Trophoblast cell (in vitro differentiated cells and primary cell): ENCODE data around the gene CLDN15.
"Not testable (repeated sequence)": the region's sequence is repeated elsewhere in the genome, so short reads cannot be mapped to it uniquely, and the experiment has no call there.

Source experiments
- DNase-seq, 2 donors: peaks; one replicate each; pipeline ENCODE4 v3.0.0-alpha.2; 2016
- H2AFZ ChIP-seq: 2 replicates; pipeline ENCODE4 v1.6.1; 2013; ENCODE audit warnings: low read length, moderate library complexity, mild to moderate bottlenecking; ENCODE audit not compliant: insufficient read depth, poor library complexity
- H2AK5ac ChIP-seq: 2 replicates; pipeline ENCODE4 v1.6.1; 2013; ENCODE audit warnings: mild to moderate bottlenecking, low read length
- H2BK120ac ChIP-seq: 2 replicates; pipeline ENCODE4 v1.6.1; 2013; ENCODE audit warnings: low read length, mild to moderate bottlenecking, moderate library complexity; ENCODE audit not compliant: insufficient read depth, poor library complexity
- H2BK12ac ChIP-seq: 2 replicates; pipeline ENCODE4 v1.6.1; 2013; ENCODE audit warnings: mild to moderate bottlenecking, low read length, moderate library complexity
- H2BK5ac ChIP-seq: 2 replicates; pipeline ENCODE4 v1.6.1; 2013; ENCODE audit warnings: low read length, low read depth, moderate library complexity, mild to moderate bottlenecking; ENCODE audit not compliant: poor library complexity
- H3K14ac ChIP-seq: 2 replicates; pipeline ENCODE4 v1.6.1; 2013; ENCODE audit warnings: mild to moderate bottlenecking, low read length
- H3K18ac ChIP-seq: 2 replicates; pipeline ENCODE4 v1.6.1; 2013; ENCODE audit warnings: mild to moderate bottlenecking, low read length
- H3K23ac ChIP-seq: 2 replicates; pipeline ENCODE4 v1.6.1; 2013; ENCODE audit warnings: low read length
- H3K27ac ChIP-seq: 2 replicates; pipeline ENCODE4 v1.5.1; 2013; ENCODE audit warnings: low read depth, mild to moderate bottlenecking, inconsistent platforms, low read length, moderate library complexity
- H3K27me3 ChIP-seq: 2 replicates; pipeline ENCODE4 v1.6.1; 2013; ENCODE audit warnings: inconsistent platforms, mild to moderate bottlenecking, low read length, moderate library complexity; ENCODE audit not compliant: insufficient read depth
- H3K36me3 ChIP-seq, 2 experiments: 1 replicate in 1 of 2; 2 replicates in 1 of 2; pipeline ENCODE4 v1.6.1; 2013; ENCODE audit warnings: low read length in 2 of 2, mild to moderate bottlenecking in 2 of 2, moderate library complexity in 1 of 2; ENCODE audit not compliant: insufficient read depth in 2 of 2, control insufficient read depth in 1 of 2
- H3K4ac ChIP-seq: 2 replicates; pipeline ENCODE4 v1.6.1; 2013; ENCODE audit warnings: low read depth, mild to moderate bottlenecking, low read length, moderate library complexity
- H3K4me1 ChIP-seq, 2 experiments: 1 replicate in 1 of 2; 2 replicates in 1 of 2; pipeline ENCODE4 v1.6.1; 2013; ENCODE audit warnings: low read length in 2 of 2, mild to moderate bottlenecking in 2 of 2, moderate library complexity in 1 of 2; ENCODE audit not compliant: insufficient read depth in 2 of 2, control insufficient read depth in 1 of 2
- H3K4me2 ChIP-seq: 2 replicates; pipeline ENCODE4 v1.6.1; 2013; ENCODE audit warnings: inconsistent platforms, mild to moderate bottlenecking, low read length, moderate library complexity
- H3K4me3 ChIP-seq: 2 replicates; pipeline ENCODE4 v1.5.1; 2013; ENCODE audit warnings: mild to moderate bottlenecking, low read depth, low read length, inconsistent platforms
- H3K79me1 ChIP-seq: one replicate; pipeline ENCODE4 v1.6.1; 2013; ENCODE audit warnings: low read length
- H3K79me2 ChIP-seq: 2 replicates; pipeline ENCODE4 v1.6.1; 2013; ENCODE audit warnings: low read length, mild to moderate bottlenecking; ENCODE audit not compliant: control insufficient read depth, insufficient read depth, poor library complexity
- H3K9ac ChIP-seq: 2 replicates; pipeline ENCODE4 v1.6.1; 2013; ENCODE audit warnings: mild to moderate bottlenecking, low read length
- H3K9me3 ChIP-seq: 2 replicates; pipeline ENCODE4 v1.6.1; 2013; ENCODE audit warnings: low read depth, mild to moderate bottlenecking, control low read depth, inconsistent platforms, low read length; ENCODE audit not compliant: insufficient read depth
- H4K12ac ChIP-seq: 2 replicates; pipeline ENCODE4 v1.6.1; 2013; ENCODE audit warnings: low read depth, mild to moderate bottlenecking, low read length, moderate library complexity
- H4K8ac ChIP-seq: 2 replicates; pipeline ENCODE4 v1.6.1; 2013; ENCODE audit warnings: low read depth, mild to moderate bottlenecking, low read length, moderate library complexity
- H4K91ac ChIP-seq: one replicate; pipeline ENCODE4 v1.6.1; 2013; ENCODE audit warnings: low read depth, mild to moderate bottlenecking, low read length, moderate library complexity
- WGBS: extraction: QIAGEN DNeasy Blood & Tissue Kit; methylation state at CpG from one replicate; pipeline ENCODE4 v1.1.7; 2013; ENCODE audit warnings: missing lambda C conversion rate; ENCODE audit not compliant: insufficient read length, insufficient coverage; ENCODE audit errors: extremely low coverage; 5-methylcytosine and 5-hydroxymethylcytosine counted together

The CLDN15 gene

DNA sequence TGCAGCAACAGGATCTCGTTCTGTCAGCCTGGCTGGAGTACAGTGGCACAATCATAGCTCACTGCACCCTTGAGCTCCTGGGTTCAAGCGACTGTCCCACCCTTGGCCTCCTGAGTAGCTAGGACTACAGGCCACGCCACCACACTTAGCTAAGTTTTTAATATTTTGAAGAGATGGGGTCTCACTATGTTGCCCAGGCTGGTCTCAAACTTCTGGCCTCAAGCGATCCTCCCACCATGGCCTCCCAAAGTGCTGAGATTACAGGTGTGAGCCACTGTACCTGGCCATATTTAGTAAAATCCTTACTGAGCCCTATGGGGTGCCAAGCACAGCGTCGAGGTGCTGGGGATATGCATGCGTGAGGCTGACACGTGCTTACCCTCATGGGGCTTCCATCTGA, 43.3 kb upstream of the CLDN15 start:
- H3K9ac ChIP-seq, H4K12ac ChIP-seq, DNase-seq, H3K4me2 ChIP-seq, H4K91ac ChIP-seq, H3K4ac ChIP-seq, H2AK5ac ChIP-seq, H3K4me1 ChIP-seq, H2BK12ac ChIP-seq, H3K79me1 ChIP-seq, H3K79me2 ChIP-seq, H3K27ac ChIP-seq, H2BK5ac ChIP-seq, H3K9me3 ChIP-seq, H3K23ac ChIP-seq, H4K8ac ChIP-seq, H2AFZ ChIP-seq, H2BK120ac ChIP-seq, H3K14ac ChIP-seq, H3K18ac ChIP-seq, H3K4me3 ChIP-seq, H3K36me3 ChIP-seq, H3K27me3 ChIP-seq: not testable (repeated sequence)
- no CpG with 5 or more reads among the region's 8 CpGs for WGBS

DNA sequence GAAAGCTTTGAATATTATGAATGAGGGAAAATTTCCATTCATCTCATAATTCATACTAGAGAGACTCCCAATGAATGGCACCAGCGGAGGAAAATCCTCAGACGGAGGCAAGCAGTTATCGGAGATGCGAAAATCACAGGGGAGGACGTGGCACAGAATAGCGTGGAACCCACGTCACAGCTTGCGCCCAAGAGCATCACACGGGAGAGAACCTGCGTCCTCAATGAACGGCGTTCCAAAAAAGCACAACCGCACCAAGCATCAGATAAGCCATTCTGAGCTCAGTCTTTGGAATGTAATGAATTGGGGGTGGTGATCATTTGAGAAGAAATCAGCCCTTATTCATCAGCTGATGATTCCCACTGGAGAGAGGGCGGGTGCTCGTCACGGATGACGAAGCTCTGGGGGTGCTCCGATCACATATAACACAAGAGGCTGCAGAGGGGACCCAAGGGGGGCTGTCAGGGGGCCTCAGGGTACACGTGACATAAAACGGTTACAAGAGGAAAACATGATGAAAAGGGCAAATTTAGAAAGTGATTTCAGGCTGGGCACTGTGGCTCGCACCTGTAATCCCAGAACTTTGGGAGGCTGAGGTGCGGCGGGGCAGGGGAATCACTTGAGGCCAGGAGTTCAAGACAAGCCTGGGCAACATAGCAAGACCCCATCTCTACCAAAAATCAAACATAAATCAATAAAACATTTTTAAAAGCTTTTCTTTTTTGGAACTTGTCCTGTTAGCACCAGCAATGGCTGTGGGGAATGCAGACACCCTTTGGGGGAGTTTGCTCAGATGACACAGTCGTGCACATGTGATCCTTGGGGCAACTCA, 41.1 kb upstream of the CLDN15 start:
- Histone ChIP-seq H3K18ac (no peak overlapping the region), H3K27me3 (no peaks in the 10 kb centered on the region), H2AFZ (no peak overlapping the region), H4K8ac (no peak overlapping the region), H2AK5ac (no peak overlapping the region), H3K4me1 (peaks cover 4 to 6% of the 10 kb centered on the region in 2 experiments), H3K9me3 (no peaks in the 10 kb centered on the region), H3K9ac (no peak overlapping the region), H3K27ac (no peak overlapping the region), H3K14ac (no peak overlapping the region), H3K79me2 (no peaks in the 10 kb centered on the region), H4K91ac (no peak overlapping the region), H3K23ac (no peak overlapping the region), H2BK5ac (no peak overlapping the region), H4K12ac (no peak overlapping the region), H3K4me3 (no peak overlapping the region), H3K36me3 (no peaks in the 10 kb centered on the region), H2BK12ac (no peak overlapping the region), H3K4ac (no peak overlapping the region), H2BK120ac (no peak overlapping the region), H3K4me2 (no peak overlapping the region), H3K79me1 (no peaks in the 10 kb centered on the region)
- no peak for DNase-seq
- WGBS = no CpG with 5 or more reads among the region's 24 CpGs

DNA sequence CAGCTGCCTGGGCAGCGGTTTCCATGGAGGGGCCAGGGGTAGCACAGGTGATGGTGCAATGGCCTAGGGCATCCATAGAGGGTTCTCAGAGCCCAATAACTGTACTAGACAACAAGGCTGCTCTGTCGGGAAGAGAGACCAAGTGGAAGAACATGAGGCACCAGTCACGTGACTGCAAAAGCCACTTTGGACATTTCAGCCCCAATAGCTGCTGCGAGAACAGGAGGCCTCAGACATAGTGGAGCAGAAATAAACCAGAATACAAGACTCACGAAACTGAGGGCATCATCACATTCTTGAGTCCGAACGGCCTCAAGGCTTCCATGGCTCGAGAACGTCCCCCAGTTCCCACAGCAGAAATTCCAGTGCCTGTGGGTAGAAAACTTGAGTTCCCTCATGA, 39.6 kb upstream of the CLDN15 start:
- H3K9me3 ChIP-seq = no peaks in the 10 kb centered on the region
- no peak overlapping the region for H3K9ac ChIP-seq
- H4K12ac ChIP-seq = no peak overlapping the region
- no peaks in the 10 kb centered on the region for H3K79me1 ChIP-seq
- H3K4me1 ChIP-seq = peaks cover 4 to 6% of the 10 kb centered on the region in 2 experiments
- H3K14ac ChIP-seq = no peak overlapping the region
- no peaks in the 10 kb centered on the region for H3K27me3 ChIP-seq
- H3K4ac ChIP-seq = no peak overlapping the region
- H3K18ac ChIP-seq = no peak overlapping the region
- H3K4me2 ChIP-seq = no peak overlapping the region
- no peak overlapping the region for H3K23ac ChIP-seq
- no peak overlapping the region for H3K4me3 ChIP-seq
- no peak overlapping the region for H2BK5ac ChIP-seq
- no peak overlapping the region for H2BK12ac ChIP-seq
- H3K27ac ChIP-seq = no peak overlapping the region
- no peak overlapping the region for H2AFZ ChIP-seq
- DNase-seq = no peak
- H4K8ac ChIP-seq = no peak overlapping the region
- H3K79me2 ChIP-seq = no peaks in the 10 kb centered on the region
- no peak overlapping the region for H2BK120ac ChIP-seq
- no peak overlapping the region for H2AK5ac ChIP-seq
- no peaks in the 10 kb centered on the region for H3K36me3 ChIP-seq
- no peak overlapping the region for H4K91ac ChIP-seq
- WGBS = no CpG with 5 or more reads among the region's 9 CpGs

- Histone ChIP-seq H3K23ac (no peak overlapping the region), H4K8ac (no peak overlapping the region), H3K9me3 (no peaks in the 10 kb centered on the region), H3K4me3 (no peak overlapping the region), H3K79me1 (no peaks in the 10 kb centered on the region), H3K18ac (no peak overlapping the region), H4K12ac (no peak overlapping the region), H3K9ac (no peak overlapping the region), H3K14ac (no peak overlapping the region), H2AK5ac (no peak overlapping the region), H3K79me2 (no peaks in the 10 kb centered on the region), H3K4me2 (no peak overlapping the region), H4K91ac (no peak overlapping the region), H3K4ac (no peak overlapping the region), H3K4me1 (peaks cover 4 to 6% of the 10 kb centered on the region in 2 experiments), H2BK120ac (no peak overlapping the region), H2AFZ (no peak overlapping the region), H2BK5ac (no peak overlapping the region), H2BK12ac (no peak overlapping the region), H3K27me3 (no peaks in the 10 kb centered on the region), H3K36me3 (no peaks in the 10 kb centered on the region), H3K27ac (no peak overlapping the region)
- WGBS = no CpG with 5 or more reads among the region's 4 CpGs
- no peak for DNase-seq
These were observed 35.6 kb upstream of the CLDN15 start for GRCh38 chr7:101273206-101273605.
